GM12878 (cell line): ENCODE data around the gene SESN1. TPM values are rescaled to one million over a fixed set of nuclear protein-coding genes. Genes with fewer than 3 reads are reported as not detected.

Experiments
- ATAC-seq: fragments of 200-7000 bp; cut with Tn5 transposase; 3 replicates; pipeline ENCODE4 v1.9.1; 2020; ENCODE audit warnings: mild to moderate bottlenecking, moderate library complexity
- BruUV-seq: library from RNA; stranded (reverse); fragments of 400-500 nt; replicated peaks from 2 replicates; lab custom pipeline; 2021; lab: Mats Ljungman, UMichigan
- CTCF ChIA-PET: fragments of 300-600 bp; sonication (Branson Sonifier 250); formaldehyde crosslinking; extraction: SDS; loops from one replicate; lab custom pipeline; 2021; ENCODE audit warnings: inconsistent platforms; lab: Yijun Ruan, JAX
- POLR2A ChIA-PET: fragments of 350-600 bp; formaldehyde crosslinking; extraction: SDS; loops from one replicate; lab custom pipeline; 2021; ENCODE audit warnings: inconsistent platforms; lab: Charles Lee
- RAD21 ChIA-PET: fragments of 300-600 bp; sonication (Branson Sonifier 250); formaldehyde crosslinking; loops from one replicate; lab custom pipeline; 2023; ENCODE audit warnings: antibody characterized with exemption; ENCODE audit not compliant: unreplicated experiment; lab: Charles Lee
- SMC1A ChIA-PET: fragments of 300-600 bp; sonication (Branson Sonifier 250); formaldehyde crosslinking; loops from one replicate; lab custom pipeline; 2023; ENCODE audit not compliant: unreplicated experiment, uncharacterized antibody; lab: Charles Lee
- DNase-seq: peaks from one replicate; pipeline ENCODE4 v3.0.0-alpha.2; 2011; ENCODE audit warnings: low read depth, low spot score
- FAIRE-seq: peaks from 3 replicates; lab custom pipeline; 2011; peaks lifted over from hg19 to GRCh38; lab: Jason Lieb, UNC
- H2AFZ ChIP-seq: 2 replicates; pipeline ENCODE4 v1.6.0; 2011; ENCODE audit warnings: low read depth, low read length, control low read depth; ENCODE audit not compliant: control insufficient read depth
- H3K27ac ChIP-seq: 2 replicates; pipeline ENCODE4 v1.5.1; 2011; ENCODE audit warnings: control low read depth; ENCODE audit not compliant: control insufficient read depth, insufficient read depth
- H3K27me3 ChIP-seq, 2 experiments: replicated peaks in 1 of 2; 2 replicates each; pipeline versions ENCODE4 v1.6.0 to v1.6.1; 2011; ENCODE audit warnings: low read length in 1 of 2; ENCODE audit not compliant: control insufficient read depth in 2 of 2, insufficient read depth in 2 of 2
- H3K36me3 ChIP-seq, 2 experiments: 2 replicates each; pipeline ENCODE4 v1.5.1; 2011; ENCODE audit warnings: low read length in 1 of 2; ENCODE audit not compliant: control insufficient read depth in 2 of 2, insufficient read depth in 2 of 2
- H3K4me1 ChIP-seq: 2 replicates; pipeline ENCODE4 v1.6.1; 2011; ENCODE audit warnings: mild to moderate bottlenecking, low read length, moderate library complexity, mixed read lengths; ENCODE audit not compliant: control insufficient read depth, insufficient read depth
- H3K4me2 ChIP-seq: 2 replicates; pipeline ENCODE4 v1.6.0; 2011; ENCODE audit warnings: control low read depth; ENCODE audit not compliant: control insufficient read depth, insufficient read depth
- H3K4me3 ChIP-seq: fragments of 200-600 bp; sonication (generic); 2 replicates; pipeline ENCODE4 v1.5.1; 2016
- H3K79me2 ChIP-seq: 2 replicates; pipeline ENCODE4 v1.6.0; 2011; ENCODE audit warnings: low read length; ENCODE audit not compliant: control insufficient read depth, insufficient read depth
- H3K9ac ChIP-seq: 2 replicates; pipeline ENCODE4 v1.8.0; 2011; ENCODE audit warnings: low read length, control low read depth, mixed read lengths; ENCODE audit not compliant: control insufficient read depth, insufficient read depth
- H3K9me3 ChIP-seq: replicated peaks from 3 replicates; pipeline ENCODE4 v1.5.1; 2011; ENCODE audit warnings: mild to moderate bottlenecking, low read length; ENCODE audit not compliant: control insufficient read depth, insufficient read depth
- H4K20me1 ChIP-seq: 2 replicates; pipeline ENCODE4 v1.6.0; 2011; ENCODE audit not compliant: control insufficient read depth, insufficient read depth
- CHD2 ChIP-seq: IDR thresholded peaks from 2 replicates; pipeline ENCODE4 v1.6.1; 2011; ENCODE audit warnings: low read depth, low read length, improper control_type of control experiment, borderline replicate concordance
- CHD4 ChIP-seq: fragments of 200-600 bp; sonication (generic); IDR thresholded peaks from 2 replicates; pipeline ENCODE4 v1.6.1; 2016; ENCODE audit warnings: mild to moderate bottlenecking
- ETV6 ChIP-seq, 2 experiments: fragments of 450-650 bp in 1 of 2; IDR thresholded peaks in 1 of 2; conservative IDR thresholded peaks in 1 of 2; 2 replicates each; pipeline ENCODE4 v1.6.1; 2014; ENCODE audit warnings: antibody characterized with exemption in 1 of 2, borderline replicate concordance in 1 of 2, low read depth in 1 of 2, mild to moderate bottlenecking in 1 of 2, moderate library complexity in 1 of 2
- GATAD2B ChIP-seq: fragments of 450-650 bp; conservative IDR thresholded peaks from 2 replicates; pipeline ENCODE4 v1.6.1; 2017; ENCODE audit warnings: low read depth, mild to moderate bottlenecking, moderate library complexity
- NFXL1 ChIP-seq: fragments of 450-650 bp; IDR thresholded peaks from 2 replicates; pipeline ENCODE4 v1.6.1; 2017; ENCODE audit warnings: antibody characterized with exemption, mild to moderate bottlenecking, borderline replicate concordance
- NKRF ChIP-seq: fragments of 450-650 bp; conservative IDR thresholded peaks from 2 replicates; pipeline ENCODE4 v1.6.1; 2017; ENCODE audit warnings: mild to moderate bottlenecking, moderate library complexity
- NRF1 ChIP-seq: conservative IDR thresholded peaks from 2 replicates; pipeline ENCODE4 v1.6.1; 2011; ENCODE audit warnings: mild to moderate bottlenecking, low read depth, low read length, improper control_type of control experiment
- PML ChIP-seq: IDR thresholded peaks from 2 replicates; pipeline ENCODE4 v1.6.1; 2012; ENCODE audit warnings: low read length, inconsistent platforms
- POLR2AphosphoS5 ChIP-seq: IDR thresholded peaks from 2 replicates; pipeline ENCODE4 v1.6.1; 2011; ENCODE audit warnings: mild to moderate bottlenecking, low read length, inconsistent platforms
- RFX5 ChIP-seq: IDR thresholded peaks from 2 replicates; pipeline ENCODE4 v1.6.1; 2011; ENCODE audit warnings: low read depth, low read length, improper control_type of control experiment
- ZBED1 ChIP-seq: IDR thresholded peaks from 2 replicates; pipeline ENCODE4 v1.6.1; 2016; ENCODE audit warnings: borderline replicate concordance
- ZBTB11 ChIP-seq: fragments of 450-650 bp; formaldehyde crosslinking; IDR thresholded peaks from 2 replicates; pipeline ENCODE4 v1.5.0; 2022; ENCODE audit warnings: mild to moderate bottlenecking, missing genetic modification characterization
- ZNF207 ChIP-seq: fragments of 450-650 bp; IDR thresholded peaks from 2 replicates; pipeline ENCODE4 v1.6.1; 2014; ENCODE audit warnings: antibody characterized with exemption, mild to moderate bottlenecking, borderline replicate concordance
- ZNF622 ChIP-seq: fragments of 450-650 bp; IDR thresholded peaks from 2 replicates; pipeline ENCODE4 v1.6.1; 2017; ENCODE audit warnings: mild to moderate bottlenecking, inconsistent platforms
- ZNF687 ChIP-seq: fragments of 450-650 bp; IDR thresholded peaks from 2 replicates; pipeline ENCODE4 v1.6.1; 2017; ENCODE audit warnings: mild to moderate bottlenecking, moderate library complexity
- WGBS: methylation state at CpG from one replicate; pipeline ENCODE4 v1.1.6; 2016; ENCODE audit warnings: low lambda C conversion rate; ENCODE audit not compliant: insufficient replicate concordance, insufficient coverage; ENCODE audit errors: missing lambda C conversion rate; 5-methylcytosine and 5-hydroxymethylcytosine counted together
- in situ Hi-C: fragments of 300-500 bp; cut with MboI; formaldehyde crosslinking; loops from 9 replicates; pipeline ENCODE4 v1.14.3; 2018; ENCODE audit warnings: mixed read lengths
- intact Hi-C: fragments of 100-400 bp; cut with micrococcal nuclease; formaldehyde crosslinking; loops from one replicate; pipeline ENCODE4 v1.14.2; 2022; ENCODE audit not compliant: unreplicated experiment
- polyA plus RNA-seq, 11 experiments: library from polyadenylated mRNA; depleted of rRNA in 4 of 11; unstranded in 6 of 11; stranded (reverse) in 5 of 11; fragments of >200 nt; fragmentation: Nextera tagmentation in 4 of 11; fragmentation: Illumina TruSeq in 1 of 11; extraction: Ambion mirVana in 4 of 11; extraction: Trizol in 1 of 11; gene quantifications; 1 replicate in 1 of 11; 2 replicates in 10 of 11; pipeline versions ENCODE4 v1.2.1 to v1.2.3, GENCODE V29; 2011 to 2016; ENCODE audit warnings: inconsistent platforms in 2 of 11, missing spikeins in 2 of 11, low read depth in 1 of 11
- total RNA-seq, 4 experiments: library from RNA; depleted of rRNA in 3 of 4; stranded (reverse); fragments of >200 nt in 3 of 4; fragmentation: Illumina TruSeq in 1 of 4; extraction: Trizol in 1 of 4; gene quantifications; 2 replicates each; pipeline versions ENCODE4 v1.2.1 to v1.2.3, GENCODE V29; 2013 to 2021

Gene SESN1
- total and polyA plus RNA-seq, 10 of the 15 experiments (the other 5 are each of a cell fraction or from before 2014, with no cell fraction given): 1.3 to 13.0 (median 3.3) TPM

- ChIA-PET POLR2A (no interaction called here), RAD21 (no interaction called here), SMC1A (interaction anchor here (0.5 to 1.1 kb wide), 7 partner anchors 14 to 712 kb away, joined by 3 to 4 read pairs (median 3); no protein-coding TSS in a partner anchor), CTCF (interaction anchor here (1.0 to 2.3 kb wide), 3 partner anchors 13 to 346 kb away, joined by 4 to 9 read pairs (median 5); partner anchors contain the start of gene CD164)
- in situ Hi-C loops: no loop called here
- Histone ChIP-seq H3K27me3 (no peaks in the 10 kb centered on the region; a peak in 1 of 4 replicates), H3K27ac (no peak overlapping the region), H3K9me3 (no peaks in the 10 kb centered on the region), H4K20me1 (no peaks in the 10 kb centered on the region), H2AFZ (no peak overlapping the region), H3K36me3 (no peaks in the 10 kb centered on the region), H3K4me3 (no peak overlapping the region), H3K4me2 (no peak overlapping the region), H3K4me1 (no peaks in the 10 kb centered on the region), H3K79me2 (no peaks in the 10 kb centered on the region), H3K9ac (no peak overlapping the region)
- no TSS peak for BruUV-seq
- DNase-seq: no peak
- 64% methylated on average over 5 of the region's 5 CpGs for WGBS
- no peak for FAIRE-seq
- no peak for ATAC-seq
- intact Hi-C loops: no loop called here
- TF ChIP-seq ZNF687: no peak
- no peak for TF ChIP-seq RFX5
- no peak for TF ChIP-seq NFXL1
- no peak for TF ChIP-seq POLR2AphosphoS5
- TF ChIP-seq ZNF207: no peak
- no peak for TF ChIP-seq GATAD2B
- TF ChIP-seq ZBTB11 (CRISPR knock-in tag): no peak
- TF ChIP-seq NKRF: no peak
- no peak for TF ChIP-seq ETV6 (conservative IDR thresholded peaks at IDR 0.05 in 1 of 2, IDR thresholded peaks at IDR 0.05 in 1 of 2; ENCODE audit: borderline replicate concordance in 1 of 2, low read depth in 1 of 2)
- no peak for TF ChIP-seq CHD4
- TF ChIP-seq NRF1: no peak
- TF ChIP-seq ZBED1: no peak
- TF ChIP-seq PML: no peak
- TF ChIP-seq CHD2: no peak
- no peak for TF ChIP-seq ZNF622
These were observed 57.9 kb downstream of the SESN1 start for GRCh38 chr6:109036574-109037294.
